ENCODE data around the gene LAMA2.

DNA sequence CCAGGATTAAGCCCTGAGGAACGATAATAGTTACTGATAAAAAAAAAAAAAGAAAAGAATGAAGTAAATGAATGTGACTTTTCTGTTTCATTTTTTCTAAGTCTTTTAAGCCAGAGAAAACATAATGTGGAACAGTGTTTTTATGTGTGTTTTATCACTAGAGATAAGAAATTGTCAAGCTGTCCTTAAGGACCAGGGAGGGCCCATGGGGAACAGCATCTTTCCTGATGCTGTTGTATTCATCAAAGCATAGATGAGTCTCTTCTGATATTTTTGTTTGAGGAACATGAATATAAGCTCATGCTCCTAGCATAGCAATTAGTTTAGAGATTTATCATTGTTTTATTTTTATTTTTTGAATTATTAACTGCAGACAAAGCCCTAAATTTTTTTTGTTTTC, 150.2 kb downstream of the LAMA2 start:
- TF ChIP-seq, protein P1, sequence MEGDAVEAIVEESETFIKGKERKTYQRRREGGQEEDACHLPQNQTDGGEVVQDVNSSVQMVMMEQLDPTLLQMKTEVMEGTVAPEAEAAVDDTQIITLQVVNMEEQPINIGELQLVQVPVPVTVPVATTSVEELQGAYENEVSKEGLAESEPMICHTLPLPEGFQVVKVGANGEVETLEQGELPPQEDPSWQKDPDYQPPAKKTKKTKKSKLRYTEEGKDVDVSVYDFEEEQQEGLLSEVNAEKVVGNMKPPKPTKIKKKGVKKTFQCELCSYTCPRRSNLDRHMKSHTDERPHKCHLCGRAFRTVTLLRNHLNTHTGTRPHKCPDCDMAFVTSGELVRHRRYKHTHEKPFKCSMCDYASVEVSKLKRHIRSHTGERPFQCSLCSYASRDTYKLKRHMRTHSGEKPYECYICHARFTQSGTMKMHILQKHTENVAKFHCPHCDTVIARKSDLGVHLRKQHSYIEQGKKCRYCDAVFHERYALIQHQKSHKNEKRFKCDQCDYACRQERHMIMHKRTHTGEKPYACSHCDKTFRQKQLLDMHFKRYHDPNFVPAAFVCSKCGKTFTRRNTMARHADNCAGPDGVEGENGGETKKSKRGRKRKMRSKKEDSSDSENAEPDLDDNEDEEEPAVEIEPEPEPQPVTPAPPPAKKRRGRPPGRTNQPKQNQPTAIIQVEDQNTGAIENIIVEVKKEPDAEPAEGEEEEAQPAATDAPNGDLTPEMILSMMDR (conservative IDR thresholded peaks at IDR 0.05 in 1 of 2, IDR thresholded peaks at IDR 0.05 in 1 of 2; ENCODE audit: low read depth in 1 of 2, low read length in 2 of 2), result no peak
- no peak for TF ChIP-seq EZH2 (IDR thresholded peaks at IDR 0.05; ENCODE audit: low read length, missing control alignments)

All from fibroblast of lung (primary cell).